IMR-90 (cell line): ENCODE data around the gene LRPPRC. TPM values are rescaled to one million over a fixed set of nuclear protein-coding genes. Genes with fewer than 3 reads are reported as not detected.

ENCODE experiments used
- ATAC-seq: fragments of 200-7000 bp; cut with Tn5 transposase; 2 replicates; pipeline ENCODE4 v1.9.1; 2020; ENCODE audit warnings: low read depth, mild to moderate bottlenecking, moderate library complexity
- BruUV-seq: library from RNA; stranded (reverse); fragments of 400-500 nt; replicated peaks from 2 replicates; lab custom pipeline; 2021; lab: Mats Ljungman, UMichigan
- CTCF ChIA-PET: fragments of 300-600 bp; formaldehyde crosslinking; extraction: SDS; loops from one replicate; lab custom pipeline; 2021; ENCODE audit warnings: antibody characterized with exemption; lab: Yijun Ruan, JAX
- POLR2A ChIA-PET: fragments of 300-600 bp; sonication (Branson Sonifier 250); formaldehyde crosslinking; loops from one replicate; lab custom pipeline; 2022; ENCODE audit warnings: antibody characterized with exemption; ENCODE audit not compliant: unreplicated experiment; lab: Charles Lee
- DNase-seq: peaks from one replicate; pipeline ENCODE4 v3.0.0; 2013
- H2AFZ ChIP-seq: replicated peaks from 2 replicates; pipeline ENCODE3; 2013; ENCODE audit warnings: low read length, mild to moderate bottlenecking; ENCODE audit not compliant: poor library complexity
- H2AK5ac ChIP-seq: 2 replicates; pipeline ENCODE4 v1.6.1; 2013; ENCODE audit warnings: low read depth, low read length, inconsistent platforms
- H2AK9ac ChIP-seq: replicated peaks from 2 replicates; pipeline ENCODE3; 2013; ENCODE audit warnings: mild to moderate bottlenecking, low read depth, low read length, moderate library complexity; ENCODE audit not compliant: poor library complexity
- H2BK120ac ChIP-seq: 2 replicates; pipeline ENCODE4 v1.6.1; 2013; ENCODE audit warnings: low read depth, low read length, inconsistent platforms
- H2BK15ac ChIP-seq: 3 replicates; pipeline ENCODE4 v1.6.1; 2013; ENCODE audit warnings: low read depth, low read length, inconsistent platforms
- H2BK20ac ChIP-seq: 2 replicates; pipeline ENCODE4 v1.6.1; 2013; ENCODE audit warnings: low read depth, mild to moderate bottlenecking, inconsistent platforms, low read length, moderate library complexity
- H2BK5ac ChIP-seq: 2 replicates; pipeline ENCODE4 v1.6.1; 2013; ENCODE audit warnings: mild to moderate bottlenecking, low read depth, low read length, inconsistent platforms; ENCODE audit not compliant: poor library complexity, severe bottlenecking
- H3K14ac ChIP-seq: replicated peaks from 2 replicates; pipeline ENCODE4 v1.6.1; 2013; ENCODE audit warnings: low read depth, low read length, inconsistent platforms
- H3K18ac ChIP-seq: 2 replicates; pipeline ENCODE4 v1.6.1; 2013; ENCODE audit warnings: low read depth, low read length, control low read depth
- H3K23ac ChIP-seq: 2 replicates; pipeline ENCODE4 v1.6.1; 2013; ENCODE audit warnings: low read depth, low read length, inconsistent platforms
- H3K27ac ChIP-seq: 2 replicates; pipeline ENCODE4 v1.5.1; 2013; ENCODE audit warnings: mild to moderate bottlenecking, control low read depth, low read length; ENCODE audit not compliant: insufficient read depth
- H3K27me3 ChIP-seq: 2 replicates; pipeline ENCODE4 v1.6.1; 2013; ENCODE audit warnings: low read length; ENCODE audit not compliant: control insufficient read depth, insufficient read depth
- H3K36me3 ChIP-seq: 2 replicates; pipeline ENCODE4 v1.6.1; 2013; ENCODE audit warnings: low read length, mixed read lengths; ENCODE audit not compliant: control insufficient read depth, insufficient read depth
- H3K4ac ChIP-seq: 2 replicates; pipeline ENCODE4 v1.6.1; 2013; ENCODE audit warnings: low read depth, low read length, inconsistent platforms
- H3K4me1 ChIP-seq: 2 replicates; pipeline ENCODE4 v1.6.1; 2013; ENCODE audit warnings: low read length, mixed read lengths; ENCODE audit not compliant: control insufficient read depth, insufficient read depth
- H3K4me2 ChIP-seq: 2 replicates; pipeline ENCODE4 v1.6.1; 2013; ENCODE audit warnings: low read depth, mild to moderate bottlenecking, control low read depth, low read length, moderate library complexity
- H3K4me3 ChIP-seq: 2 replicates; pipeline ENCODE4 v1.5.1; 2013; ENCODE audit warnings: low read depth, mild to moderate bottlenecking, control low read depth, low read length, moderate library complexity; ENCODE audit not compliant: insufficient read depth
- H3K56ac ChIP-seq: 2 replicates; pipeline ENCODE4 v1.6.1; 2013; ENCODE audit warnings: low read length, inconsistent platforms; ENCODE audit not compliant: insufficient read depth; ENCODE audit errors: extremely low read depth
- H3K79me1 ChIP-seq, 2 experiments: 2 replicates each; pipeline ENCODE4 v1.6.1; 2013; ENCODE audit warnings: low read length in 2 of 2, inconsistent platforms in 1 of 2, low read depth in 1 of 2
- H3K9ac ChIP-seq: 2 replicates; pipeline ENCODE4 v1.6.1; 2013; ENCODE audit warnings: low read depth, low read length, control low read depth
- H3K9me1 ChIP-seq: 2 replicates; pipeline ENCODE4 v1.6.1; 2013; ENCODE audit warnings: low read length, inconsistent platforms; ENCODE audit not compliant: insufficient read depth
- H3K9me3 ChIP-seq: 2 replicates; pipeline ENCODE4 v1.6.1; 2013; ENCODE audit warnings: low read length; ENCODE audit not compliant: control insufficient read depth, insufficient read depth
- H4K20me1 ChIP-seq: 2 replicates; pipeline ENCODE4 v1.6.1; 2013; ENCODE audit warnings: low read length, inconsistent platforms; ENCODE audit not compliant: insufficient read depth
- H4K5ac ChIP-seq: 2 replicates; pipeline ENCODE4 v1.6.1; 2013; ENCODE audit warnings: mild to moderate bottlenecking, low read depth, low read length, control low read depth
- H4K8ac ChIP-seq, 2 experiments: 2 replicates each; pipeline ENCODE4 v1.6.1; 2013; ENCODE audit warnings: low read depth in 2 of 2, low read length in 2 of 2, control low read depth in 1 of 2, inconsistent platforms in 1 of 2
- H4K91ac ChIP-seq: 2 replicates; pipeline ENCODE4 v1.6.1; 2013; ENCODE audit warnings: low read depth, low read length, inconsistent platforms; ENCODE audit not compliant: insufficient read depth
- CHD1 ChIP-seq: IDR thresholded peaks from 2 replicates; pipeline ENCODE4 v1.6.1; 2012; ENCODE audit warnings: low read depth, low read length, improper control_type of control experiment
- MAFK ChIP-seq: IDR thresholded peaks from 2 replicates; pipeline ENCODE4 v1.6.1; 2012; ENCODE audit warnings: low read depth, low read length, improper control_type of control experiment
- MAZ ChIP-seq: IDR thresholded peaks from 2 replicates; pipeline ENCODE4 v1.6.1; 2012; ENCODE audit warnings: low read depth, mild to moderate bottlenecking, low read length, improper control_type of control experiment, moderate library complexity, borderline replicate concordance
- NFE2L2 ChIP-seq: fragments of 150-350 bp; IDR thresholded peaks from 2 replicates; pipeline ENCODE4 v1.6.1; 2016; ENCODE audit warnings: low read depth, mild to moderate bottlenecking, low read length
- RFX5 ChIP-seq: IDR thresholded peaks from 2 replicates; pipeline ENCODE4 v1.8.0; 2012; ENCODE audit warnings: low read depth, mild to moderate bottlenecking, low read length, moderate library complexity
- WGBS, 2 experiments: methylation state at CpG; one replicate each; pipeline versions ENCODE4 v1.1.5 to v1.1.7; 2013; ENCODE audit warnings: missing lambda C conversion rate in 2 of 2; ENCODE audit not compliant: insufficient read length in 1 of 2; ENCODE audit errors: extremely low coverage in 2 of 2; 5-methylcytosine and 5-hydroxymethylcytosine counted together
- dilution Hi-C: fragments of 300-500 bp; cut with HindIII; formaldehyde crosslinking; loops from one replicate; pipeline ENCODE4 v1.14.3; 2018; ENCODE audit warnings: low sequenced_read_pairs; ENCODE audit not compliant: unreplicated experiment
- in situ Hi-C: fragments of 300-500 bp; cut with MboI; formaldehyde crosslinking; loops from 3 replicates; pipeline ENCODE4 v1.14.3; 2019; ENCODE audit warnings: low sequenced_read_pairs, inconsistent platforms, mixed read lengths
- intact Hi-C: fragments of 100-400 bp; cut with micrococcal nuclease; formaldehyde crosslinking; loops from 2 replicates; pipeline ENCODE4 v1.10.0; 2022
- polyA plus RNA-seq, 3 experiments: library from polyadenylated mRNA; depleted of rRNA; stranded (reverse); fragments of >200 nt; gene quantifications; 2 replicates each; pipeline ENCODE4 v1.2.3, GENCODE V29; 2012; ENCODE audit warnings: low replicate concordance in 1 of 3
- total RNA-seq: library from RNA; depleted of rRNA; stranded (reverse); fragments of >200 nt; gene quantifications from 2 replicates; pipeline ENCODE4 v1.2.3, GENCODE V29; 2012
- TF ChIP-seq, protein P1 (sequence below): fragments of 150-350 bp; IDR thresholded peaks from 2 replicates; pipeline ENCODE4 v1.6.1; 2017; ENCODE audit warnings: mild to moderate bottlenecking, antibody characterized with exemption, low read length, low read depth

LRPPRC gene
- total and polyA plus RNA-seq, 2 of the 4 experiments (the other 2 are of a cell fraction) = 30.4 to 36.0 TPM

DNA sequence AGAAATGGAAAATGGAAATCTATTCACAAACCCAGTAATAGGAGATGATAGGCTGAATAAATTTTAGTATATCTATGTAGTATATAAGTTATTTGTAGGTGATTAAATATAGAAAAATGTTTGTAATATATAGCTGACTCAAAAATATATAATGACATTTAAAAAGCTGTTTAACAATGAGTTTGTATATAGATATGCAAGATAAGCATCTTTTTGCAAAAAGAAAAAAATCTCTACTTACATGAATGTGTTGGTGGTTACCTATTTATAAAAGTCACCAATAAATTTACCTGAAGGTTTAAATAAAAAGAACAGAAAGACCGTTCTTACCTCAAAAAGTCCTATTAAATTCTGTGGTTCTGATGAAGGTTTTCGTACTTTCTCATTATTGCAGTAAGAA lies 71.3 kb downstream of the LRPPRC start:
- Histone ChIP-seq H4K91ac (no peak overlapping the region), H2BK5ac (no peak overlapping the region), H2AFZ (no peak overlapping the region), H2BK15ac (no peak overlapping the region), H3K27me3 (no peaks in the 10 kb centered on the region), H3K9me1 (no peaks in the 10 kb centered on the region), H2BK20ac (no peak overlapping the region), H3K23ac (no peak overlapping the region), H3K4me2 (no peak overlapping the region), H3K4ac (no peak overlapping the region), H3K27ac (no peak overlapping the region), H3K14ac (no peak overlapping the region), H3K79me1 (no peaks in the 10 kb centered on the region), H3K9ac (no peak overlapping the region), H3K9me3 (no peaks in the 10 kb centered on the region), H2AK9ac (no peak overlapping the region), H3K18ac (no peak overlapping the region), H3K4me1 (no peaks in the 10 kb centered on the region), H4K8ac (no peak overlapping the region), H2BK120ac (no peak overlapping the region), H2AK5ac (no peak overlapping the region), H3K36me3 (peaks cover 14% of the 10 kb centered on the region), H4K5ac (no peak overlapping the region), H3K4me3 (no peak overlapping the region), H3K56ac (no peak overlapping the region), H4K20me1 (no peaks in the 10 kb centered on the region)
- WGBS, 2 experiments = no CpG with 5 or more reads among the region's 2 CpGs
- ATAC-seq = no peak
- POLR2A ChIA-PET = no interaction called here
- no TSS peak for BruUV-seq
- in situ Hi-C loops = no loop called here
- dilution Hi-C loops = no loop called here
- TF ChIP-seq MAFK (peak; percentile 33; the same call in 1 of the 2 replicates), CHD1 (no peak), NFE2L2 (no peak), RFX5 (no peak), MAZ (no peak)
- TF ChIP-seq, protein P1, sequence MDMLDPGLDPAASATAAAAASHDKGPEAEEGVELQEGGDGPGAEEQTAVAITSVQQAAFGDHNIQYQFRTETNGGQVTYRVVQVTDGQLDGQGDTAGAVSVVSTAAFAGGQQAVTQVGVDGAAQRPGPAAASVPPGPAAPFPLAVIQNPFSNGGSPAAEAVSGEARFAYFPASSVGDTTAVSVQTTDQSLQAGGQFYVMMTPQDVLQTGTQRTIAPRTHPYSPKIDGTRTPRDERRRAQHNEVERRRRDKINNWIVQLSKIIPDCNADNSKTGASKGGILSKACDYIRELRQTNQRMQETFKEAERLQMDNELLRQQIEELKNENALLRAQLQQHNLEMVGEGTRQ = no peak
- DNase-seq = no peak
- CTCF ChIA-PET = interaction anchor here (0.6 kb wide), 1 partner anchor 20 kb away, joined by 3 read pairs; no protein-coding TSS in a partner anchor
- intact Hi-C loops = no loop called here
